Measurements from ENCODE around the gene BST1.

DNA sequence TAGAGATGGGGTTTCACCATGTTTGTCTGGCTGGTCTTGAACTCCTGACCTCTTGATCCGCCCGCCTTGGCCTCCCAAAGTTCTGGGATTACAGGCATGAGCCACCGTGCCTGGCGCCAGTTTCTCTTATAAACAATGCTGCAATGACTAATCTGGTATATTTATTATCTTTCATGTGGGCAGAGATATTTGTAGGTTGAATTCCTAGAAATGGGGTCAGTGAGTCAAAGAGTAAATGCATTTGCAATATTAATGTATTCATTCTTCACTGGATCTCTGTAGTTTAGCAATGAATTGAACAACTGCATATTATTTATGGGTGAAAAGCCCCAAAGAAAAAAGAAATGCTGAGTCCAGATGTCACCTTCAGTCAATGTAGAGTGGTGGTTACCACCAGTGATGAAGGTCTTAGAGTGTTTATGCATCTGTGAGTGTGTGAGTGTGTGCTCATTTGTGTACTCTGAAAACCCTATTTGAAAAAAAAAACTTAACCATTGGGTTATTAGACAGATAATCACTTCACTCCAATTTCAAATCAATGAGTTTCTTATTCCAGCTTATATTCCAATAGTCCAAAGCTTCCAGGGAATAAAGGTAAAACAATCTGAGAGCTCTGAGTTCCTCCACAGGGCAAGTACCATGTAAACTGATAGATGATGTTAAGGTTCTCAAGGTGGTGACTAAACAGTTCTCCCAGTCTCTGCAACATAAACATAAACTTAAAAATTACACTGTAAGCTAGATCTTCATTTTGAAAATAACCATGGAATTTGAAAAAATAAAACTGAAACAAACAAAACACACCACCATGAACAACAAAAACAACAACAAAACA is 52.7 kb downstream of the BST1 start:
- TF ChIP-seq, protein P1, sequence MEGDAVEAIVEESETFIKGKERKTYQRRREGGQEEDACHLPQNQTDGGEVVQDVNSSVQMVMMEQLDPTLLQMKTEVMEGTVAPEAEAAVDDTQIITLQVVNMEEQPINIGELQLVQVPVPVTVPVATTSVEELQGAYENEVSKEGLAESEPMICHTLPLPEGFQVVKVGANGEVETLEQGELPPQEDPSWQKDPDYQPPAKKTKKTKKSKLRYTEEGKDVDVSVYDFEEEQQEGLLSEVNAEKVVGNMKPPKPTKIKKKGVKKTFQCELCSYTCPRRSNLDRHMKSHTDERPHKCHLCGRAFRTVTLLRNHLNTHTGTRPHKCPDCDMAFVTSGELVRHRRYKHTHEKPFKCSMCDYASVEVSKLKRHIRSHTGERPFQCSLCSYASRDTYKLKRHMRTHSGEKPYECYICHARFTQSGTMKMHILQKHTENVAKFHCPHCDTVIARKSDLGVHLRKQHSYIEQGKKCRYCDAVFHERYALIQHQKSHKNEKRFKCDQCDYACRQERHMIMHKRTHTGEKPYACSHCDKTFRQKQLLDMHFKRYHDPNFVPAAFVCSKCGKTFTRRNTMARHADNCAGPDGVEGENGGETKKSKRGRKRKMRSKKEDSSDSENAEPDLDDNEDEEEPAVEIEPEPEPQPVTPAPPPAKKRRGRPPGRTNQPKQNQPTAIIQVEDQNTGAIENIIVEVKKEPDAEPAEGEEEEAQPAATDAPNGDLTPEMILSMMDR (IDR thresholded peaks at IDR 0.05) = no peak
- TF ChIP-seq POLR2A (IDR thresholded peaks at IDR 0.05) (no peak), POLR2AphosphoS5 (IDR thresholded peaks at IDR 0.05) (no peak), EP300 (IDR thresholded peaks at IDR 0.05) (no peak)

All from upper lobe of left lung (tissue), 4 donors.